A549 (cell line): Measurements from ENCODE around the gene ITCH.

Experiments used
- CEBPB ChIP-seq, 2 experiments: fragments of >200 bp in 1 of 2; sonication (Bioruptor Twin) in 1 of 2; formaldehyde crosslinking in 1 of 2; IDR thresholded peaks; 2 replicates each; pipeline ENCODE4 v1.6.1; 2012 to 2016
- EP300 ChIP-seq, 2 experiments: fragments of >200 bp; sonication (Bioruptor Twin); formaldehyde crosslinking; IDR thresholded peaks; 2 replicates in 1 of 2; 3 replicates in 1 of 2; pipeline ENCODE4 v1.6.1; 2016 to 2017
- POLR2A ChIP-seq: IDR thresholded peaks from 2 replicates; pipeline ENCODE4 v1.6.1; 2012; ENCODE audit warnings: mild to moderate bottlenecking, low read length
- SREBF2 ChIP-seq: fragments of 450-650 bp; IDR thresholded peaks from 2 replicates; pipeline ENCODE4 v1.6.1; 2014; ENCODE audit warnings: mild to moderate bottlenecking, moderate library complexity
- TF ChIP-seq, protein P1 (sequence below): fragments of >200 bp; sonication (Bioruptor Twin); formaldehyde crosslinking; IDR thresholded peaks from 3 replicates; pipeline ENCODE4 v1.5.1; 2016

DNA sequence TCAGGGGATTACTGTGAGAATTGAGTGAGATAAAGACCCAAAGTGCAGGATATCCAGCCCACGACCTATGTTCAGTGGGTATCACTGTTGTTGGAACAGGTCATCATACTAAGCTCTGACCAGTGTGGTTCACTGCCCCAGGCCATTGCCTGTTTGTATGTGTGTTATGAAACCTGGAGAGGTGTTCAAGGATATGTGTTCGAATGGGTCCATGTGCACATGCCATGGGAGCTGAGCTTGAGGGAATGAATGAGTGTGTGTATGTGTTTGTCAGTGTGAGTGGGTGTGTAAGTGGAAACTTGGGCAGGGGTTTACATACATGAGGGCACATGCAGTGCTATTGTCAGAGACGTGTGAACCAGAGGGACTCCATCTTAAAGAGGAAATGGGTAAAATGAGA lies 42.2 kb upstream of the ITCH start:
- TF ChIP-seq, protein P1, sequence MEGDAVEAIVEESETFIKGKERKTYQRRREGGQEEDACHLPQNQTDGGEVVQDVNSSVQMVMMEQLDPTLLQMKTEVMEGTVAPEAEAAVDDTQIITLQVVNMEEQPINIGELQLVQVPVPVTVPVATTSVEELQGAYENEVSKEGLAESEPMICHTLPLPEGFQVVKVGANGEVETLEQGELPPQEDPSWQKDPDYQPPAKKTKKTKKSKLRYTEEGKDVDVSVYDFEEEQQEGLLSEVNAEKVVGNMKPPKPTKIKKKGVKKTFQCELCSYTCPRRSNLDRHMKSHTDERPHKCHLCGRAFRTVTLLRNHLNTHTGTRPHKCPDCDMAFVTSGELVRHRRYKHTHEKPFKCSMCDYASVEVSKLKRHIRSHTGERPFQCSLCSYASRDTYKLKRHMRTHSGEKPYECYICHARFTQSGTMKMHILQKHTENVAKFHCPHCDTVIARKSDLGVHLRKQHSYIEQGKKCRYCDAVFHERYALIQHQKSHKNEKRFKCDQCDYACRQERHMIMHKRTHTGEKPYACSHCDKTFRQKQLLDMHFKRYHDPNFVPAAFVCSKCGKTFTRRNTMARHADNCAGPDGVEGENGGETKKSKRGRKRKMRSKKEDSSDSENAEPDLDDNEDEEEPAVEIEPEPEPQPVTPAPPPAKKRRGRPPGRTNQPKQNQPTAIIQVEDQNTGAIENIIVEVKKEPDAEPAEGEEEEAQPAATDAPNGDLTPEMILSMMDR: no peak
- TF ChIP-seq SREBF2 (no peak), EP300 (IDR thresholded peaks at IDR 0.05) (no peak), CEBPB (IDR thresholded peaks at IDR 0.05) (no peak), POLR2A (no peak)
